Lower leg skin (tissue), 4 donors: ENCODE results near the gene UST. TPM values are rescaled to one million over a fixed set of nuclear protein-coding genes. Genes with fewer than 3 reads are reported as not detected.

Source experiments
- DNase-seq, 2 donors: peaks; one replicate each; pipeline ENCODE4 v3.0.0-alpha.2; 2019; ENCODE audit warnings: low spot score in 2 of 2
- H3K4me3 ChIP-seq: fragments of 200-600 bp; sonication (generic); 2 replicates; pipeline ENCODE4 v1.5.1; 2017; ENCODE audit warnings: mild to moderate bottlenecking, low read depth; ENCODE audit not compliant: poor library complexity, severe bottlenecking
- CTCF ChIP-seq, 3 donors: fragments of 450-650 bp; IDR thresholded peaks; one replicate each; pipeline ENCODE4 v1.5.1; 2016; ENCODE audit warnings: antibody characterized with exemption in 3 of 3, mild to moderate bottlenecking in 3 of 3, moderate library complexity in 2 of 3
- POLR2A ChIP-seq, 2 donors: fragments of 450-650 bp; IDR thresholded peaks; one replicate each; pipeline ENCODE4 v1.6.1; 2016 to 2017; ENCODE audit warnings: antibody characterized with exemption in 2 of 2, mild to moderate bottlenecking in 1 of 2, moderate library complexity in 1 of 2
- WGBS, 2 donors: methylation state at CpG; one replicate each; pipeline ENCODE4 v1.1.5; 2018; 5-methylcytosine and 5-hydroxymethylcytosine counted together
- intact Hi-C: fragments of 100-400 bp; cut with DNase I; formaldehyde crosslinking; loops from one replicate; pipeline ENCODE4 v1.15.0; 2023; ENCODE audit warnings: low total_unique reads
- total RNA-seq, 4 donors: library from RNA; depleted of rRNA; stranded (reverse); fragments of >200 nt; gene quantifications; one replicate each; pipeline ENCODE4 v1.1.0, GENCODE V29; 2016

UST gene
- total RNA-seq, 4 donors from 2014 or later: 12.2 to 21.7 (median 17.7) TPM

GRCh38 chr6:148817689-148818088, 70.9 kb downstream of the UST start:
- intact Hi-C loops: no loop called here
- 78 to 88% methylated on average over 3 of the region's 3 CpGs for WGBS, 2 donors
- TF ChIP-seq POLR2A (IDR thresholded peaks at IDR 0.05) (no peak), CTCF (IDR thresholded peaks at IDR 0.05) (no peak)

GRCh38 chr6:148818939-148819575, 72.2 kb downstream of the UST start:
- WGBS, 2 donors: 43 to 53% methylated on average over 7 of the region's 7 CpGs
- no peak for TF ChIP-seq POLR2A (IDR thresholded peaks at IDR 0.05)
- no peak for TF ChIP-seq CTCF (IDR thresholded peaks at IDR 0.05)
- intact Hi-C loops: no loop called here
- DNase-seq: no peak
- H3K4me3 ChIP-seq: no peak overlapping the region

More at GRCh38 chr6:148817689-148818088, 70.9 kb downstream of the UST start:
- no peak for DNase-seq
- no peak overlapping the region for H3K4me3 ChIP-seq

- no peak for DNase-seq
Observed at GRCh38 chr6:148819852-148820251, 73.0 kb downstream of the UST start.

GRCh38 chr6:148822819-148823218, 76.0 kb downstream of the UST start:
- intact Hi-C loops: no loop called here
- TF ChIP-seq POLR2A (IDR thresholded peaks at IDR 0.05) (no peak), CTCF (IDR thresholded peaks at IDR 0.05) (no peak)
- no peak overlapping the region for H3K4me3 ChIP-seq
- no peak for DNase-seq

More at GRCh38 chr6:148819852-148820251, 73.0 kb downstream of the UST start:
- intact Hi-C loops: no loop called here
- TF ChIP-seq CTCF (IDR thresholded peaks at IDR 0.05) (no peak), POLR2A (IDR thresholded peaks at IDR 0.05) (no peak)
- H3K4me3 ChIP-seq: no peak overlapping the region
- WGBS, 2 donors: 85 to 90% methylated on average over 6 of the region's 6 CpGs

- TF ChIP-seq POLR2A (IDR thresholded peaks at IDR 0.05) (no peak), CTCF (IDR thresholded peaks at IDR 0.05) (no peak)
- intact Hi-C loops: no loop called here
- no peak overlapping the region for H3K4me3 ChIP-seq
- no peak for DNase-seq
- WGBS, 2 donors: 91 to 93% methylated on average over 1 of the region's 1 CpG
Observed at GRCh38 chr6:148824291-148824690, 77.5 kb downstream of the UST start.

GRCh38 chr6:148824960-148825359, 78.1 kb downstream of the UST start:
- WGBS, 2 donors: 86 to 90% methylated on average over 1 of the region's 1 CpG
- TF ChIP-seq POLR2A (IDR thresholded peaks at IDR 0.05) (no peak), CTCF (IDR thresholded peaks at IDR 0.05) (no peak)
- H3K4me3 ChIP-seq: no peak overlapping the region
- no peak for DNase-seq
- intact Hi-C loops: no loop called here
